Measurements from ENCODE around the gene SLC29A3. TPM values are rescaled to one million over a fixed set of nuclear protein-coding genes. Genes with fewer than 3 reads are reported as not detected.

Gene SLC29A3
- total RNA-seq, 2 donors from 2014 or later, result 14.1 to 16.8 TPM

- Histone ChIP-seq H3K4me1 (ENCODE audit: control insufficient read depth, insufficient read depth, low read length) (peaks cover 3% of the 10 kb centered on the region), H3K4me3 (ENCODE audit: low read length) (no peak overlapping the region), H3K36me3 (ENCODE audit: control insufficient read depth, insufficient read depth, low read length) (peaks cover 15% of the 10 kb centered on the region), H3K27ac (ENCODE audit: low read depth, low read length) (no peak overlapping the region), H3K27me3 (ENCODE audit: control insufficient read depth, insufficient read depth, low read length, poor library complexity, severe bottlenecking) (no peaks in the 10 kb centered on the region), H3K9me3 (ENCODE audit: control insufficient read depth, low read length) (no peaks in the 10 kb centered on the region), H3K9ac (ENCODE audit: extremely low read depth, low read length, poor library complexity, severe bottlenecking) (no peak overlapping the region)
- WGBS, 2 experiments (ENCODE audit: insufficient coverage in 1 of 2, insufficient read length in 1 of 2), result 90 to 96% methylated on average over 5 to 6 of the region's 6 CpGs
- Mint-ChIP-seq H3K9me3 (no peaks in the 10 kb centered on the region), H3K27ac (no peak overlapping the region), H3K4me3 (no peak overlapping the region), H3K4me1 (peaks cover 3% of the 10 kb centered on the region), H3K36me3 (ENCODE audit: low read depth) (peaks cover 33% of the 10 kb centered on the region), H3K27me3 (ENCODE audit: insufficient read depth) (no peaks in the 10 kb centered on the region)
- no peak for TF ChIP-seq CTCF (conservative IDR thresholded peaks at IDR 0.05)
- DNase-seq, result no peak
Observed at GRCh38 chr10:71325267-71325666, 6.2 kb downstream of the SLC29A3 start.

GRCh38 chr10:71326464-71326881, 7.4 kb downstream of the SLC29A3 start:
- Histone ChIP-seq H3K4me1 (ENCODE audit: control insufficient read depth, insufficient read depth, low read length) (peaks cover 3% of the 10 kb centered on the region), H3K9ac (ENCODE audit: extremely low read depth, low read length, poor library complexity, severe bottlenecking) (no peak overlapping the region), H3K27ac (ENCODE audit: low read depth, low read length) (no peak overlapping the region), H3K9me3 (ENCODE audit: control insufficient read depth, low read length) (no peaks in the 10 kb centered on the region), H3K4me3 (ENCODE audit: low read length) (no peak overlapping the region), H3K36me3 (ENCODE audit: control insufficient read depth, insufficient read depth, low read length) (peaks cover 15% of the 10 kb centered on the region), H3K27me3 (ENCODE audit: control insufficient read depth, insufficient read depth, low read length, poor library complexity, severe bottlenecking) (no peaks in the 10 kb centered on the region)
- H3K27me3 Mint-ChIP-seq (ENCODE audit: insufficient read depth), result no peaks in the 10 kb centered on the region
- no peaks in the 10 kb centered on the region for H3K4me1 Mint-ChIP-seq
- no peak overlapping the region for H3K27ac Mint-ChIP-seq
- no peak overlapping the region for H3K4me3 Mint-ChIP-seq
- no peak for DNase-seq
- 93 to 96% methylated on average over 8 to 16 of the region's 16 CpGs for WGBS, 2 experiments (ENCODE audit: insufficient coverage in 1 of 2, insufficient read length in 1 of 2)
- TF ChIP-seq CTCF (conservative IDR thresholded peaks at IDR 0.05), result no peak
- H3K9me3 Mint-ChIP-seq, result no peaks in the 10 kb centered on the region
- H3K36me3 Mint-ChIP-seq (ENCODE audit: low read depth), result peaks cover 41% of the 10 kb centered on the region

DNA sequence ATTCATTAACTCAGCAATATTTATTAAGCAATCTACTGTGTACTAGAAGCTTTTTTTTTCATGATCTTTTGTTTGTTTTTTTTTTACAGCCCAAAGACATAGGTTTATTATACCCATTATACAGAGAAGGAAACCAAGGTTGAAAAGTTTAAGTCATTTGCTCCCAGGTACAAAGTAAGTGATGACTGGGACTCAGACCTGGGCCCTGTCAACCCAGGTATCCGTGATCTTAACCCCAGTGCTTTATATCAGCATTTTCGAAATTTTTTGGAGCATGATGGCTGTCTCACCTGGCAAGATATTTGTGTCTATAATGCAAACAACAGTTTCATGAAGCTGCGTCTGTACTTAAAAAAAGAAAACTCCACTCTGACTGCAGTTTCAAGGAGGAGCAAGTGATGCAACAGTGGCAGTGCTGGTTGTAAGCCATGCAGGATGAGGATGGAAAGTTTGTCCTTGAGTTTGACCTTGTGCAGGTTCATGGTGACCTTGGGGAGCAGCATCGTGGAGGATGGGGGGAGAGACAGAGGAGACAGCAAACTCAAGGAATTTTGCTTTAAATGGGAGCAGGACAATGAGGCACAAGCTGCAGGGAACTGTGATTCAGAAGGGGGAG, 11.8 kb downstream of the SLC29A3 start:
- Histone ChIP-seq H3K9me3 (ENCODE audit: control insufficient read depth, low read length) (no peaks in the 10 kb centered on the region), H3K9ac (ENCODE audit: extremely low read depth, low read length, poor library complexity, severe bottlenecking) (no peak overlapping the region), H3K27me3 (ENCODE audit: control insufficient read depth, insufficient read depth, low read length, poor library complexity, severe bottlenecking) (no peaks in the 10 kb centered on the region), H3K36me3 (ENCODE audit: control insufficient read depth, insufficient read depth, low read length) (no peaks in the 10 kb centered on the region), H3K27ac (ENCODE audit: low read depth, low read length) (no peak overlapping the region), H3K4me1 (ENCODE audit: control insufficient read depth, insufficient read depth, low read length) (no peaks in the 10 kb centered on the region), H3K4me3 (ENCODE audit: low read length) (no peak overlapping the region)
- TF ChIP-seq CTCF (conservative IDR thresholded peaks at IDR 0.05), result no peak
- peaks cover 18% of the 10 kb centered on the region for H3K36me3 Mint-ChIP-seq (ENCODE audit: low read depth)
- WGBS, 2 experiments (ENCODE audit: insufficient coverage in 1 of 2, insufficient read length in 1 of 2), result 87 to 100% methylated on average over 4 of the region's 4 CpGs
- no peak overlapping the region for H3K4me3 Mint-ChIP-seq
- DNase-seq, result no peak
- H3K4me1 Mint-ChIP-seq, result no peaks in the 10 kb centered on the region
- H3K27ac Mint-ChIP-seq, result no peak overlapping the region
- H3K9me3 Mint-ChIP-seq, result no peaks in the 10 kb centered on the region
- H3K27me3 Mint-ChIP-seq (ENCODE audit: insufficient read depth), result no peaks in the 10 kb centered on the region

Measured in endodermal cell (in vitro differentiated cells).